Liver (tissue), 9 donors: ENCODE measurements around the gene CACHD1. TPM values are rescaled to one million over a fixed set of nuclear protein-coding genes. Genes with fewer than 3 reads are reported as not detected.

ENCODE experiments used
- DNase-seq: peaks from one replicate; pipeline ENCODE4 v3.0.0-alpha.2; 2017; ENCODE audit warnings: low spot score
- H3K27ac ChIP-seq, 2 donors: one replicate each; pipeline ENCODE4 v1.7.0; 2013; ENCODE audit warnings: inconsistent platforms in 2 of 2, low read length in 2 of 2, control low read depth in 1 of 2, low read depth in 1 of 2, mild to moderate bottlenecking in 1 of 2
- H3K27me3 ChIP-seq, 4 donors: one replicate each; pipeline versions ENCODE4 v1.6.1 to v1.7.0; 2013; ENCODE audit warnings: low read length in 3 of 4, inconsistent platforms in 1 of 4, mild to moderate bottlenecking in 1 of 4, moderate library complexity in 1 of 4; ENCODE audit not compliant: control insufficient read depth in 4 of 4, insufficient read depth in 4 of 4
- H3K36me3 ChIP-seq, 4 donors: one replicate each; pipeline versions ENCODE4 v1.6.1 to v1.7.0; 2013; ENCODE audit warnings: low read length in 3 of 4, mild to moderate bottlenecking in 3 of 4, low read depth in 1 of 4, moderate library complexity in 1 of 4; ENCODE audit not compliant: control insufficient read depth in 4 of 4, insufficient read depth in 3 of 4
- H3K4me1 ChIP-seq, 4 donors: one replicate each; pipeline versions ENCODE4 v1.6.1 to v1.7.0; 2013; ENCODE audit warnings: low read length in 3 of 4, mild to moderate bottlenecking in 3 of 4, moderate library complexity in 1 of 4; ENCODE audit not compliant: control insufficient read depth in 4 of 4, insufficient read depth in 4 of 4
- H3K4me3 ChIP-seq, 3 donors: one replicate each; pipeline versions ENCODE4 v1.6.1 to v1.7.0; 2013; ENCODE audit warnings: low read length in 3 of 3, control low read depth in 1 of 3, low read depth in 1 of 3, mild to moderate bottlenecking in 1 of 3
- H3K9ac ChIP-seq, 2 donors: one replicate each; pipeline ENCODE4 v1.7.0; 2013; ENCODE audit warnings: low read length in 2 of 2, mild to moderate bottlenecking in 2 of 2, moderate library complexity in 2 of 2, control low read depth in 1 of 2, low read depth in 1 of 2
- H3K9me3 ChIP-seq, 4 donors: one replicate each; pipeline versions ENCODE4 v1.6.1 to v1.7.0; 2013; ENCODE audit warnings: low read length in 3 of 4; ENCODE audit not compliant: control insufficient read depth in 4 of 4
- CTCF ChIP-seq: fragments of 150-350 bp; IDR thresholded peaks from 2 replicates; pipeline ENCODE4 v1.5.1; 2017; ENCODE audit warnings: improper control_type of control experiment, low read depth, low read length; ENCODE audit not compliant: missing input control
- EGR1 ChIP-seq, 2 donors: IDR thresholded peaks; 2 replicates each; pipeline ENCODE4 v1.6.1; 2016 to 2018; ENCODE audit warnings: antibody characterized with exemption in 2 of 2, low read depth in 2 of 2
- FOXA2 ChIP-seq: IDR thresholded peaks from 2 replicates; pipeline ENCODE4 v1.6.1; 2016; ENCODE audit warnings: antibody characterized with exemption
- GABPA ChIP-seq, 2 donors: IDR thresholded peaks in 1 of 2; conservative IDR thresholded peaks in 1 of 2; 2 replicates each; pipeline ENCODE4 v1.6.1; 2016; ENCODE audit warnings: antibody characterized with exemption in 2 of 2, mild to moderate bottlenecking in 1 of 2, moderate library complexity in 1 of 2
- HNF4A ChIP-seq, 2 donors: conservative IDR thresholded peaks; 2 replicates each; pipeline ENCODE4 v1.6.1; 2016; ENCODE audit warnings: antibody characterized with exemption in 2 of 2, mild to moderate bottlenecking in 2 of 2
- HNF4G ChIP-seq: IDR thresholded peaks from 2 replicates; pipeline ENCODE4 v1.6.1; 2016; ENCODE audit warnings: antibody characterized with exemption
- JUND ChIP-seq, 2 donors: IDR thresholded peaks; 2 replicates each; pipeline ENCODE4 v1.6.1; 2016; ENCODE audit warnings: antibody characterized with exemption in 2 of 2
- MAX ChIP-seq: IDR thresholded peaks from 2 replicates; pipeline ENCODE4 v1.6.1; 2016; ENCODE audit warnings: antibody characterized with exemption
- NR2F2 ChIP-seq: IDR thresholded peaks from 2 replicates; pipeline ENCODE4 v1.6.1; 2016; ENCODE audit warnings: antibody characterized with exemption
- RAD21 ChIP-seq, 2 donors: IDR thresholded peaks; 2 replicates each; pipeline ENCODE4 v1.6.1; 2016; ENCODE audit warnings: antibody characterized with exemption in 2 of 2, mild to moderate bottlenecking in 2 of 2
- REST ChIP-seq: IDR thresholded peaks from 2 replicates; pipeline ENCODE4 v1.6.1; 2016; ENCODE audit warnings: antibody characterized with exemption, mild to moderate bottlenecking
- RXRA ChIP-seq, 2 donors: IDR thresholded peaks; 2 replicates each; pipeline ENCODE4 v1.6.1; 2017 to 2018; ENCODE audit warnings: antibody characterized with exemption in 2 of 2, mild to moderate bottlenecking in 1 of 2
- SP1 ChIP-seq: IDR thresholded peaks from 2 replicates; pipeline ENCODE4 v1.6.1; 2018; ENCODE audit warnings: antibody characterized with exemption, mild to moderate bottlenecking
- TAF1 ChIP-seq: conservative IDR thresholded peaks from 2 replicates; pipeline ENCODE4 v1.6.1; 2016; ENCODE audit warnings: antibody characterized with exemption, mild to moderate bottlenecking
- YY1 ChIP-seq: IDR thresholded peaks from 2 replicates; pipeline ENCODE4 v1.6.1; 2016; ENCODE audit warnings: antibody characterized with exemption, mild to moderate bottlenecking
- ZBTB33 ChIP-seq: IDR thresholded peaks from 2 replicates; pipeline ENCODE4 v1.6.1; 2016; ENCODE audit warnings: antibody characterized with exemption
- WGBS: extraction: QIAGEN DNeasy Blood & Tissue Kit; methylation state at CpG from one replicate; pipeline ENCODE4 v1.1.7; 2013; 5-methylcytosine and 5-hydroxymethylcytosine counted together
- polyA plus RNA-seq, 2 donors: library from polyadenylated mRNA; stranded (reverse) in 1 of 2; unstranded in 1 of 2; fragments of 200-250 nt in 1 of 2; fragments of >200 nt in 1 of 2; fragmentation: Nextera tagmentation in 1 of 2; extraction: Ambion mirVana in 1 of 2; gene quantifications; one replicate each; pipeline versions ENCODE4 v1.2.1 to v1.2.3, GENCODE V29; 2013 to 2015
- total RNA-seq, 2 donors: library from RNA; depleted of rRNA; stranded (reverse); fragments of >200 nt; gene quantifications; one replicate each; pipeline ENCODE4 v1.2.3, GENCODE V29; 2014
- donor health status: healthy.
- donor health status: healthy.
- donor health status: healthy.
- donor health status: healthy.
- donor health status: healthy.

Gene CACHD1
- total and polyA plus RNA-seq, 4 donors = 0.68 to 4.2 (median 2.3) TPM

- 70% methylated on average over 2 of the region's 2 CpGs for WGBS
Measured at GRCh38 chr1:64715186-64715585, 245.3 kb downstream of the CACHD1 start.

More at GRCh38 chr1:64715186-64715585, 245.3 kb downstream of the CACHD1 start:
- H3K9me3 ChIP-seq = peaks cover 0 to 2% (median 0%) of the 10 kb centered on the region in 4 donors
- no peak overlapping the region for H3K27ac ChIP-seq
- no peak overlapping the region for H3K4me3 ChIP-seq
- no peak for DNase-seq
- H3K4me1 ChIP-seq = no peaks in the 10 kb centered on the region
- H3K36me3 ChIP-seq = no peaks in the 10 kb centered on the region
- no peak overlapping the region for H3K9ac ChIP-seq
- H3K27me3 ChIP-seq = peaks cover 0 to 3% (median 0%) of the 10 kb centered on the region in 4 donors
- TF ChIP-seq TAF1 = no peak
- no peak for TF ChIP-seq REST
- no peak for TF ChIP-seq FOXA2
- no peak for TF ChIP-seq SP1
- no peak for TF ChIP-seq YY1
- TF ChIP-seq GABPA (IDR thresholded peaks at IDR 0.05 in 1 of 2, conservative IDR thresholded peaks at IDR 0.05 in 1 of 2) = no peak
- TF ChIP-seq EGR1 (IDR thresholded peaks at IDR 0.05; ENCODE audit: low read depth in 2 of 2) = no peak
- no peak for TF ChIP-seq CTCF
- no peak for TF ChIP-seq NR2F2
- no peak for TF ChIP-seq ZBTB33
- TF ChIP-seq RAD21 (IDR thresholded peaks at IDR 0.05) = no peak
- no peak for TF ChIP-seq JUND (IDR thresholded peaks at IDR 0.05)
- TF ChIP-seq HNF4A (conservative IDR thresholded peaks at IDR 0.05) = no peak
- no peak for TF ChIP-seq RXRA (IDR thresholded peaks at IDR 0.05)
- no peak for TF ChIP-seq HNF4G
- TF ChIP-seq MAX = no peak
